Measurements from ENCODE around the gene LRFN4.

The LRFN4 gene

DNA sequence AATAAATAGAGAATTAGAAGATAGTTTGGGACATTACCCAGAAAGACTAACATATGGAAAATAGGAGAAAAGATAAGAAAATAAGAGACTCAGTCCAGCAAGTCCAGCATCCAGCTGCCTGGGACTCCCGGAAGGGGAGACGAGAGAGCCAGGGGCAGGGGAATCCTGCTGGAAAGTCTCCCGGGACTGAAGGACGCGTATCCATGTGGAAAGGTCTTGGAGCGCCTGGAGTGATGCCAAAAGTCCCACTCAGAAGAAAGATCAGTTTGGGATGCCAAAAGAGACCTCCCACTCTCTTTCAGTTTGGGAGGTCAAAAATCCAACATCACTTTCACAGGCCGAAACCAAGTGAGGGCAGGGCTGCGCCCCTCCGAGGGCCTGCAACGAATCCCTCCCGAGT, 30.7 kb downstream of the LRFN4 start:
- Mint-ChIP-seq H3K27me3 (ENCODE audit: low read depth) (peaks cover 4% of the 10 kb centered on the region), H3K4me3 (no peak overlapping the region), H3K4me1 (peaks cover 44% of the 10 kb centered on the region), H3K9me3 (no peaks in the 10 kb centered on the region), H3K27ac (peak overlapping the region in 2 of 3 experiments; percentile 22 to 61), H3K36me3 (ENCODE audit: low read depth) (no peaks in the 10 kb centered on the region)
- TF ChIP-seq, protein P1, sequence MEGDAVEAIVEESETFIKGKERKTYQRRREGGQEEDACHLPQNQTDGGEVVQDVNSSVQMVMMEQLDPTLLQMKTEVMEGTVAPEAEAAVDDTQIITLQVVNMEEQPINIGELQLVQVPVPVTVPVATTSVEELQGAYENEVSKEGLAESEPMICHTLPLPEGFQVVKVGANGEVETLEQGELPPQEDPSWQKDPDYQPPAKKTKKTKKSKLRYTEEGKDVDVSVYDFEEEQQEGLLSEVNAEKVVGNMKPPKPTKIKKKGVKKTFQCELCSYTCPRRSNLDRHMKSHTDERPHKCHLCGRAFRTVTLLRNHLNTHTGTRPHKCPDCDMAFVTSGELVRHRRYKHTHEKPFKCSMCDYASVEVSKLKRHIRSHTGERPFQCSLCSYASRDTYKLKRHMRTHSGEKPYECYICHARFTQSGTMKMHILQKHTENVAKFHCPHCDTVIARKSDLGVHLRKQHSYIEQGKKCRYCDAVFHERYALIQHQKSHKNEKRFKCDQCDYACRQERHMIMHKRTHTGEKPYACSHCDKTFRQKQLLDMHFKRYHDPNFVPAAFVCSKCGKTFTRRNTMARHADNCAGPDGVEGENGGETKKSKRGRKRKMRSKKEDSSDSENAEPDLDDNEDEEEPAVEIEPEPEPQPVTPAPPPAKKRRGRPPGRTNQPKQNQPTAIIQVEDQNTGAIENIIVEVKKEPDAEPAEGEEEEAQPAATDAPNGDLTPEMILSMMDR (IDR thresholded peaks at IDR 0.05; ENCODE audit: unreplicated experiment in 3 of 3) = no peak

DNA sequence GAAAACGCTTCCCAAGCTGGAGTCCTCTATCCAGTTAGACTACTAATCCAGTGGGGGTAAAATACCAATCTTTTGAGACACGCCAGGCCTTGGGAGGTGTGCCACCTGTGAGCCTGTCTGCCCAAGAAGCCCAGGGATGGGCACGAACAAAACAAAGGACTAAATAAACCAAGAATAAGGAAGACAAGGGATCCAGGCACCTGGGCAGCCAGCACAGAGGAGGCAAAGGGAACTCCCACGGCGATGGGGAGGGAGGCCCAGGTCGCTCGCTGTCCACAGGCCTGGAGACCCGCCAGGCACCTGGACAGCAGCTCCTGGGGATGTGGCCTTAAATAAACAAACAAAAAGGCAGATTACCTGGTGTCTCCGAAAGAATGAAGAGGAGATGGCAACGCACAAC, 31.4 kb downstream of the LRFN4 start:
- TF ChIP-seq, protein P1 (IDR thresholded peaks at IDR 0.05; ENCODE audit: unreplicated experiment in 3 of 3) = no peak
- Mint-ChIP-seq H3K4me3 (no peak overlapping the region), H3K36me3 (ENCODE audit: low read depth) (no peaks in the 10 kb centered on the region)

DNA sequence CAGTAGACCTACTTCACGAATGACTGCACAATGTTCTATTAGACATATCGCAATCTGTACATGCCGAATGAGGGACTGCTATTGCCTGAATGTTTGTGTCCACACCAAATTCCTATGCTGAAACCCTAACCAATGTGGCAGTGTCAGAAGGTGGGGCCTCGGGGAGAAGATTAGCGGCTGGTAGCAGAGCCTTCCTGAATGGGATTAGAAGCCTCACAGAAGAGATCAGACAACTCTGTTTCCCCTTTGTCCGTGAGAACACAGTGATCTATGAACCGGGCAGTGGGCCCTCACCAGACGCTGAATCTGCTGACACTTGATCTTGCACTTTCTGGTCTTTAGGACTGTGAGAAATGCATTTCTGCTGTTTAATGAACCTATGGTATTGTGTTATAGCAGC, 33.1 kb downstream of the LRFN4 start:
- Mint-ChIP-seq H3K27me3 (ENCODE audit: low read depth) (peaks cover 4% of the 10 kb centered on the region), H3K36me3 (ENCODE audit: low read depth) (no peaks in the 10 kb centered on the region), H3K9me3 (no peaks in the 10 kb centered on the region), H3K4me3 (no peak overlapping the region), H3K4me1 (peaks cover 51% of the 10 kb centered on the region), H3K27ac (peak overlapping the region in 2 of 3 experiments; percentile 2 to 16)
- TF ChIP-seq, protein P1 (IDR thresholded peaks at IDR 0.05; ENCODE audit: unreplicated experiment in 3 of 3) = no peak

More for the DNA sequence above, 31.4 kb downstream of the LRFN4 start:
- Mint-ChIP-seq H3K27me3 (ENCODE audit: low read depth) (peaks cover 4% of the 10 kb centered on the region), H3K9me3 (no peaks in the 10 kb centered on the region), H3K4me1 (peaks cover 43% of the 10 kb centered on the region), H3K27ac (no peak overlapping the region)

DNA sequence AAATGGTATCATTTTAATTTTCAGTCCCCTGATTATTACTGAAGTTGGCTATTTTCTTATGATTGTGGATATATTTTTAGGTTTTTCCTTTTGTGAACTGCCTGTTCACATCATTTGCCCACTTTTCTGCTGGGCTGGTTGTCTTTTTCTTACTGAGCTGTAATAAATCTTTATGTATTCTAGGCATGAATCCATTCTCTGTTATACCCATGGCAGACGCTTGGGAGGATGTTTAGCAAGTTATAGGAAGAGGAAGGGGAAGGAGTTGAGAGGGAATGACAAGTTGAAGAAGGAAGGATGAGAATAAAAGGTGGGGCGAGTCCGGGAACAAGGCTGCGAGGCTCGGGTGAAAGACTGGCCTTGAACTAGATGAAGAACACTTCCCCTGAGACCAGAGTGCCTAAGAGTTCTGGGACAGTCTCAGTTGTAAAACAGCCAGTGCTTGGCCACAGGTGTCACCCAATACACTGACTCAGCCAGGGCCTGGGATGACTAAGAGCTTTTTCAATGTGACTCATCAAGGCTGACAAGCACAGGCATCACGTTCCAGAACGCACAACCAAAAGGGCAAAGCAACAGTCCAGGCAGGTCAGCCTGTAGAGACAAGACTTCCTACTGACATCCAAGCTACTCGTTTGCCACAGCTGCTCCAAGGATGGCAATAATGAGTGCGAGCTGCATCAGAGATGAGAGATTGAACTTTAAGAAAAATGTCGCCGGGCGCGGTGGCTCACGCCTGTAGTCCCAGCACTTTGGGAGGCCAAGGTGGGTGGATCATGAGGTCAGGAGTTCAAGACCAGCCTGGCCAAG, 35.2 kb downstream of the LRFN4 start:
- H3K9me3 Mint-ChIP-seq = no peaks in the 10 kb centered on the region
- no peak overlapping the region for H3K4me3 Mint-ChIP-seq
- peaks cover 4% of the 10 kb centered on the region for H3K27me3 Mint-ChIP-seq (ENCODE audit: low read depth)
- peaks cover 40% of the 10 kb centered on the region for H3K4me1 Mint-ChIP-seq
- TF ChIP-seq, protein P1 (IDR thresholded peaks at IDR 0.05; ENCODE audit: unreplicated experiment in 3 of 3) = no peak
- H3K27ac Mint-ChIP-seq = peak overlapping the region in 1 of 3 experiments; percentile 17
- H3K36me3 Mint-ChIP-seq (ENCODE audit: low read depth) = no peaks in the 10 kb centered on the region

DNA sequence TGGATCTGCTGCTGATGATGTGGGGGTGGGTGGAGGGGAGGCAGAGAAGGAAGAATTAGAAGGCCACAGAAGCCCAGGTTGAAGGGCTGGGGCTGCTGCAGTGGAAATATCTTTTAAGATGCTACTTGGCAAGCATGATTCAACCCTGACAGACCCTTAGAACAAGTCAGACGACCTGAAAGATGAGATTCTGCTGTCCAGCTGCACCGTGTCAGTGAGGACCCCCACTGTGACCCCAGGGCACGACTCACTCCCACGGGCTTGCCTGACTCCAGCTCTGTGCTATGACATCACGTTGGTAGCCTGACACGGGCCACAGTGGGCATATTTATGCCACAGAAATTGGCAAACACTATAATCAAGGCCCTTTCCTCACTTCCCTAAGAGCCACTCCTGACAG, 36.0 kb downstream of the LRFN4 start:
- H3K4me3 Mint-ChIP-seq = no peak overlapping the region
- H3K27me3 Mint-ChIP-seq (ENCODE audit: low read depth) = peaks cover 4% of the 10 kb centered on the region
- peak overlapping the region; percentile 21 to 69 (median 49) for H3K27ac Mint-ChIP-seq
- TF ChIP-seq, protein P1 (IDR thresholded peaks at IDR 0.05; ENCODE audit: unreplicated experiment in 3 of 3) = no peak
- no peaks in the 10 kb centered on the region for H3K9me3 Mint-ChIP-seq
- peaks cover 34% of the 10 kb centered on the region for H3K4me1 Mint-ChIP-seq
- H3K36me3 Mint-ChIP-seq (ENCODE audit: low read depth) = no peaks in the 10 kb centered on the region

DNA sequence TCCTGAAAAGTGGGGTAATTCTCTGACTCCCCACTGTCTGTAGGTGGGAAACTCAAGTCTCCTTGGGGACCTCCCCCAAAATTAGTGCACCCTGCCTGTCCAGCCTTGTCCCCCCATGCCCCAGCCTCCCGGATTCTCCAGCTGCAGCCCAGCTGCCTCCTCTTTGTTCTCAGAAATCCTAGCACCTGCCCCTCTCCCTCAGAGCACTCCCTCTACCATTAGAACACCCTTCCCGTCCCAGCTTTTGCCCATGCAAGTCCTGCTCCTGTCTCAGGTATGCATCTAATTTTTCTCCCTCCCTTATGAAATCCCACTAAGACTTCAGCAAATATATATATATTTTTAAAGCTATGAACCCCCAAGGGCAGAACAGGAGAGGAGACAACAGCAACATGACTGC, 37.3 kb downstream of the LRFN4 start:
- Mint-ChIP-seq H3K4me1 (peaks cover 34% of the 10 kb centered on the region), H3K27ac (peak overlapping the region in 2 of 3 experiments; percentile 16 to 31), H3K27me3 (ENCODE audit: low read depth) (peaks cover under 1% of the 10 kb centered on the region), H3K36me3 (ENCODE audit: low read depth) (no peaks in the 10 kb centered on the region), H3K4me3 (no peak overlapping the region), H3K9me3 (no peaks in the 10 kb centered on the region)
- TF ChIP-seq, protein P1 (IDR thresholded peaks at IDR 0.05; ENCODE audit: unreplicated experiment in 3 of 3) = no peak

Data from nephron (organoid).